Ascending aorta (tissue), 2 donors: ENCODE measurements around the gene CNBD2. TPM values are rescaled to one million over a fixed set of nuclear protein-coding genes. Genes with fewer than 3 reads are reported as not detected.

Source experiments
- DNase-seq, 2 donors: peaks; one replicate each; pipeline ENCODE4 v3.0.0-alpha.2; 2019; ENCODE audit warnings: low spot score in 2 of 2
- H3K27ac ChIP-seq, 2 donors: fragments of 200-600 bp; sonication (generic); one replicate each; pipeline ENCODE4 v1.5.1; 2016 to 2017; ENCODE audit warnings: mild to moderate bottlenecking in 1 of 2
- H3K27me3 ChIP-seq: fragments of 200-600 bp; sonication (generic); one replicate; pipeline ENCODE4 v1.5.1; 2017
- H3K36me3 ChIP-seq, 2 donors: fragments of 200-600 bp; sonication (generic); one replicate each; pipeline ENCODE4 v1.5.1; 2016
- H3K4me1 ChIP-seq, 2 donors: fragments of 200-600 bp; sonication (generic); one replicate each; pipeline ENCODE4 v1.5.1; 2016 to 2017; ENCODE audit warnings: mild to moderate bottlenecking in 1 of 2
- H3K4me3 ChIP-seq, 2 donors: fragments of 200-600 bp; sonication (generic); one replicate each; pipeline ENCODE4 v1.5.1; 2016 to 2017; ENCODE audit warnings: mild to moderate bottlenecking in 1 of 2
- H3K9me3 ChIP-seq, 2 donors: fragments of 200-600 bp; sonication (generic); one replicate each; pipeline ENCODE4 v1.5.1; 2016
- CTCF ChIP-seq, 3 experiments: fragments of 200-600 bp in 2 of 3; fragments of 450-650 bp in 1 of 3; sonication (generic) in 2 of 3; IDR thresholded peaks; one replicate each; pipeline ENCODE4 v1.5.1; 2016 to 2019; ENCODE audit warnings: antibody characterized with exemption in 3 of 3, mild to moderate bottlenecking in 1 of 3, moderate library complexity in 1 of 3
- intact Hi-C: fragments of 100-400 bp; cut with DNase I; formaldehyde crosslinking; loops from one replicate; pipeline ENCODE4 v1.15.1; 2023
- total RNA-seq: library from RNA; depleted of rRNA; stranded (reverse); fragments of >200 nt; gene quantifications from one replicate; pipeline ENCODE4 v1.1.0, GENCODE V29; 2016

CNBD2 gene
- total RNA-seq, 1 donor from 2014 or later, result not detected

GRCh38 chr20:35963878-35964277 lies 4.5 kb upstream of the CNBD2 start:
- no peak overlapping the region for H3K4me3 ChIP-seq

GRCh38 chr20:35968930-35969329 lies 540 bp downstream of the CNBD2 start:
- no peaks in the 10 kb centered on the region for H3K27me3 ChIP-seq
- intact Hi-C loops, result no loop called here
- no peaks in the 10 kb centered on the region for H3K9me3 ChIP-seq
- no peak overlapping the region for H3K4me3 ChIP-seq
- no peak for TF ChIP-seq CTCF (IDR thresholded peaks at IDR 0.05)
- no peaks in the 10 kb centered on the region for H3K36me3 ChIP-seq
- no peak overlapping the region for H3K27ac ChIP-seq
- DNase-seq, result no peak
- H3K4me1 ChIP-seq, result no peaks in the 10 kb centered on the region

More at GRCh38 chr20:35963878-35964277, 4.5 kb upstream of the CNBD2 start:
- no peaks in the 10 kb centered on the region for H3K4me1 ChIP-seq
- intact Hi-C loops, result no loop called here
- no peaks in the 10 kb centered on the region for H3K27me3 ChIP-seq
- no peak for TF ChIP-seq CTCF (IDR thresholded peaks at IDR 0.05)
- H3K9me3 ChIP-seq, result no peaks in the 10 kb centered on the region
- H3K36me3 ChIP-seq, result no peaks in the 10 kb centered on the region
- H3K27ac ChIP-seq, result no peak overlapping the region
- no peak for DNase-seq

GRCh38 chr20:35971981-35972380 lies 3.6 kb downstream of the CNBD2 start:
- H3K36me3 ChIP-seq, result no peaks in the 10 kb centered on the region
- no peak for TF ChIP-seq CTCF (IDR thresholded peaks at IDR 0.05)
- intact Hi-C loops, result no loop called here
- no peak overlapping the region for H3K4me3 ChIP-seq
- no peak overlapping the region for H3K27ac ChIP-seq
- H3K4me1 ChIP-seq, result no peaks in the 10 kb centered on the region
- H3K27me3 ChIP-seq, result no peaks in the 10 kb centered on the region
- H3K9me3 ChIP-seq, result no peaks in the 10 kb centered on the region
- no peak for DNase-seq

GRCh38 chr20:35972462-35972861 lies 4.1 kb downstream of the CNBD2 start:
- TF ChIP-seq CTCF (IDR thresholded peaks at IDR 0.05), result no peak
- H3K4me3 ChIP-seq, result no peak overlapping the region
- no peaks in the 10 kb centered on the region for H3K36me3 ChIP-seq
- DNase-seq, result no peak
- intact Hi-C loops, result no loop called here
- no peaks in the 10 kb centered on the region for H3K4me1 ChIP-seq
- no peak overlapping the region for H3K27ac ChIP-seq
- no peaks in the 10 kb centered on the region for H3K27me3 ChIP-seq
- no peaks in the 10 kb centered on the region for H3K9me3 ChIP-seq

GRCh38 chr20:35974256-35974655 lies 5.9 kb downstream of the CNBD2 start:
- intact Hi-C loops, result no loop called here
- Histone ChIP-seq H3K27ac (no peak overlapping the region), H3K4me3 (no peak overlapping the region), H3K27me3 (no peaks in the 10 kb centered on the region), H3K36me3 (no peaks in the 10 kb centered on the region), H3K4me1 (no peaks in the 10 kb centered on the region), H3K9me3 (no peaks in the 10 kb centered on the region)
- no peak for DNase-seq
- no peak for TF ChIP-seq CTCF (IDR thresholded peaks at IDR 0.05)
